ENCODE results near the gene DKKL1.
"Not testable (repeated sequence)": the region's sequence is repeated elsewhere in the genome, so short reads cannot be mapped to it uniquely, and the experiment has no call there.

Gene DKKL1

GRCh38 chr19:49359851-49360820, 3.5 kb upstream of the DKKL1 start:
- DNase-seq = no peak

- peak in 8 of 56 donors; percentile 3 to 32 (median 7) for DNase-seq
Observed at GRCh38 chr19:49361438-49362047, 2.1 kb upstream of the DKKL1 start.

DNA sequence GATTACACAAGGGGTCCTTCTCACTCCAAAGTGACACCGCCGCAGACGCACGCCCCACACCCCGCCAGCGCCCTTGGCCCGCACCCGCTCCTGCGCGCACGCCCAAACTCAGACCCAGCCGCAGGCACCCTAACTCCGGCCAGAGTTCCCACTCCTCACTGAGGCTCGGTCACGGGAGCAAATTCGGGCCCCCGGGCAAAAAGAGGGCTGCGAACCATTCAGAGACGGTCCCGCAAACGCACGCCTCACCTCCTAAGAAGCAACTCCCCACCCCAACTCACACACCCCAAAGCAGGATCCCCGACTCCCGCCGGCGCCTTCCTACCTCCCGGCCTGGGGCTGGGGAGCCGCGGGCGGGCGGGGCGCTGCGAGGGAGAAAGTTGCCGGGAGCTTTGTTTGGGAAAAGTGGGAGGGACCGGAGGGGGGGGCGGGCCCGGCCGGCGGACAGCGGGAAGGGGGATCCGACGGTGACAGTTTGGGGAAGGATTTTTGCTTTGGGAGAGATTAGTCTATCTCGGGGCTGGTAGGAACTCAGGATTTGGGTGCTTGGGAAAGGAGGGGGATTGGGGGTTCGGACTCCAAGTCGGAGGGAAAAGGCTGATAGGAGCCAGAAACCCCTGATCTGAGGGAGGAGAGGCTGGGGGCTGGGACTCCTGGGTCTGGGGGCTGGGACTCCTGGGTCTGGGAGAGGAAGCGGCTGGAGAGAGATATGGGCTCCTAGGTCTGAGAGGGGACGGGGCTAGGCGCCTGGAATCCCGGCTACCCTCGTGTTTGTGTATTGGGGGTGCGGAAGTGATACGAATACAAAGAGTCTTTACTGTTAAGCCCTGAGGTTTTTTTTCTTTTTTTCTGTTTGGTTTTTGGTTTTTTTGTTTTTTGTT, 1.4 kb upstream of the DKKL1 start, which contains the start of gene TEAD2:
Gene TEAD2 (minus strand): TSS at position 369 of the 881 bp plus-strand sequence. CDS start 2,341 bp downstream, outside the sequence.
- peak in 1 of 56 donors; percentile 22 for DNase-seq

DNA sequence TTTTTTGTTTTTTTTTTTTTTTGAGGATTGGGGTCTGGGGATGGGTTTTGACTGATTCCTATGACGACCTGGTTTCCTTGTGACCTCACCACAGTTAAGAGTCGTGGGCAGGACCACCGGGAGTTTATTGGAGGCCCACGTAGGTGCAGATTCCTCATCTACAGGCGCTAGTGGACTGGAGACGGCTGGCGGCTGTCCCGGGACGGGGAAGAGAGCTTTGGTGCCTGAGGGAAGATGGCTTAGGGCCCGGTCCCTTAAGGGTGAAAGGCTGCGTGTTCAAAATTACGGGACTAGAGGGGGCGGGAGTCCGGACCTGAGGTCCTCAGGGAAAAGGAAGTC, 779 bp upstream of the DKKL1 start:
- DNase-seq = no peak

GRCh38 chr19:49364083-49364737, 533 bp downstream of the DKKL1 start:
- no peak for DNase-seq

- DNase-seq = no peak
Observed at GRCh38 chr19:49366110-49366509, 2.4 kb downstream of the DKKL1 start.

- DNase-seq = no peak
Observed at GRCh38 chr19:49368711-49369358, 5.2 kb downstream of the DKKL1 start.

- no peak for DNase-seq
Observed at GRCh38 chr19:49371184-49371583, 7.5 kb downstream of the DKKL1 start.

GRCh38 chr19:49373174-49373573, 9.5 kb downstream of the DKKL1 start:
- DNase-seq = not testable (repeated sequence)

GRCh38 chr19:49374665-49375434, 11.2 kb downstream of the DKKL1 start:
- no peak for DNase-seq

DNA sequence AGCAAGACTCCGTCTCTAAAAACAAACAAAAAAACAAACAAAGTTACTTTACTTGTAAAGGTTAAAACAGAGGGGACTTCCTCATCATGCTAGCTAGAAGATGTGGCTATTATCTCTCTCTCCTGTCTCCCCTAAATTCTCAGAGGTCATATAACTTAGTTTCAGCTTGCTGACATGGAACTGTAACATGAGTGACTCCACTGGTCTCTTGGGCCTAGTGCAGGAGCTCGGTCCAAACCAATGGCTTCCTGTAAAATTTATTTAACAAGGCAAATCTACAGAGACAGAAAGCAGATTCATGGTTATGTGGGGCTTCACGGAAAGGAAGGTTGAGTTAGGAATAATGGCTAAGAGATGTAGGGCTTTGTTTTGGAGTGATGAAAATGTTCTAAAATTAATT, 14.8 kb downstream of the DKKL1 start:
- no peak for DNase-seq

- DNase-seq = no peak
Observed at GRCh38 chr19:49380391-49380790, 16.7 kb downstream of the DKKL1 start.

GRCh38 chr19:49382639-49383038, 19.0 kb downstream of the DKKL1 start:
- no peak for DNase-seq

- DNase-seq = no peak
Observed at GRCh38 chr19:49383599-49383998, 19.9 kb downstream of the DKKL1 start.

DNA sequence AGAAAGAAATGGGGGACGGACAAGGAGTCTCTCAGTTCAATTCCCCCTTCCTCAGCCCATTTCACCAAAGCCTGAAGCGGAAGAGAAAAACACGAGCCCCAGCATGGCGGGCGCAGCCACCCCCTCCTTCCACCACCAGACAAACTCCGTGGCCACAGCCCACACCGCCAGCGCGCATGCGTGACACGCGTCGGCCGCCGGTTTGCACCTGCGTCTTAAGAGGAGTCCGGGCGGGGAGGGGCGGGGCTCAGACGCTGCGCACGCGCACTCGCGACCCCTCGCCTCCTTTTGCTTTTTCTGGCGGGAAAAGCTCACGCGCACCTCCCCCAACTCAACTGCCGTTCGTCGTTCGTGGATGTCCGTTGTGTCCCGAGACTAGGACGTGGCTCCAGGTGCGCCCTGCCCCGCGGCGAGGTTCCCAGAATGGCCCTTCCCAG, 24.3 kb downstream of the DKKL1 start, which contains the start of gene KASH5:
Gene KASH5 (plus strand): TSS at position 314 of the 437 bp plus-strand sequence. CDS start 2,635 bp downstream, outside the sequence.
- peak in 34 of 56 donors; percentile 4 to 67 (median 24) for DNase-seq

DNA sequence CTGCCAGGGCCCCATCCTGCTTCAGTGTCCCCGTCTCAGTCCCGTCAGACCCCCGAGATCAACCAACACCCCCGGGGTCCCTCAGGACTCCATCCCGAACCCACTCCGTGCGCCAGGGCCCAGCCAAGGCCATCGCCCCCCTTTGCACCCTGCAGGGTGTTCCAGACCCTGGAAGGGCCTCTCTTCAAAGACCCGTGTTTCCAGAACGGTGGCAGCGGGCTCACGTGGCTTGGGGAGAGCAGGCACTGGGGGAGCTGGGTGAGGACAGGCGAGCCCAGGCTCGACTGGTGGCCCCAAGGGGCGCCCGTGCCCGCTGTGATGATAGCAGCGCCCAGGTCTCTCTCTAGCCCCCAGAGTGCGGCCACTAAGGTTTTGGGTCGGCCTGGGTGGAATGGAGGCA, 25.7 kb downstream of the DKKL1 start:
- no peak for DNase-seq

- DNase-seq = no peak
Observed at GRCh38 chr19:49390131-49390928, 26.7 kb downstream of the DKKL1 start.

- no peak for DNase-seq
Observed at GRCh38 chr19:49390929-49391359, 27.3 kb downstream of the DKKL1 start.

Data from amygdala (tissue), 56 donors.